Panc1 (cell line): ENCODE measurements around the gene GREB1.

Source experiments
- POLR2AphosphoS5 ChIP-seq: IDR thresholded peaks from 2 replicates; pipeline ENCODE4 v1.6.1; 2012; ENCODE audit warnings: mild to moderate bottlenecking, low read depth, low read length, moderate library complexity
- TF ChIP-seq, protein P1 (sequence below): fragments of 450-650 bp; IDR thresholded peaks from 2 replicates; pipeline ENCODE4 v1.5.1; 2017; ENCODE audit warnings: mild to moderate bottlenecking
- TF ChIP-seq, protein P2 (sequence below), 2 experiments: IDR thresholded peaks; 2 replicates each; pipeline ENCODE4 v1.6.1; 2011 to 2012; ENCODE audit warnings: low read depth in 2 of 2, control low read depth in 1 of 2, low read length in 1 of 2, mild to moderate bottlenecking in 1 of 2, moderate library complexity in 1 of 2; ENCODE audit not compliant: insufficient read depth in 1 of 2

DNA sequence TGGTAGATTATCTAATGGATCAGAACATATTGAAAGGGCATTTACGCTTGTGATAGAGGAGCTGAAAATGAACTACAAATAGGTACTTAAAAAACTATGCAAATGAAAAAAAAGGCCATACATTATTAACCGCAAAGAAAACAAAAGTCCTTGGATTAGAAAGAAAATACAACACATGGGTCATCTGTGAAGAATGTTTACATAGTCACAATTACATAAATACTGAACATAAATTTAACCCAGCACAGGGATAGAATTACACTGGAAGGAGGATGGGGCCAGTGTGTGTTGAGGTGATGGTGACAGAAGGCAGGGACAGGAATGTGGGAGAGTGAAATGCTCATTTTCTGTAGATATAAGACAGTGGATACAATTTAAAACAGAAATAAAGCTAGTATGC is 129.6 kb downstream of the GREB1 start:
- TF ChIP-seq, protein P1, sequence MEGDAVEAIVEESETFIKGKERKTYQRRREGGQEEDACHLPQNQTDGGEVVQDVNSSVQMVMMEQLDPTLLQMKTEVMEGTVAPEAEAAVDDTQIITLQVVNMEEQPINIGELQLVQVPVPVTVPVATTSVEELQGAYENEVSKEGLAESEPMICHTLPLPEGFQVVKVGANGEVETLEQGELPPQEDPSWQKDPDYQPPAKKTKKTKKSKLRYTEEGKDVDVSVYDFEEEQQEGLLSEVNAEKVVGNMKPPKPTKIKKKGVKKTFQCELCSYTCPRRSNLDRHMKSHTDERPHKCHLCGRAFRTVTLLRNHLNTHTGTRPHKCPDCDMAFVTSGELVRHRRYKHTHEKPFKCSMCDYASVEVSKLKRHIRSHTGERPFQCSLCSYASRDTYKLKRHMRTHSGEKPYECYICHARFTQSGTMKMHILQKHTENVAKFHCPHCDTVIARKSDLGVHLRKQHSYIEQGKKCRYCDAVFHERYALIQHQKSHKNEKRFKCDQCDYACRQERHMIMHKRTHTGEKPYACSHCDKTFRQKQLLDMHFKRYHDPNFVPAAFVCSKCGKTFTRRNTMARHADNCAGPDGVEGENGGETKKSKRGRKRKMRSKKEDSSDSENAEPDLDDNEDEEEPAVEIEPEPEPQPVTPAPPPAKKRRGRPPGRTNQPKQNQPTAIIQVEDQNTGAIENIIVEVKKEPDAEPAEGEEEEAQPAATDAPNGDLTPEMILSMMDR = no peak
- TF ChIP-seq, protein P2, sequence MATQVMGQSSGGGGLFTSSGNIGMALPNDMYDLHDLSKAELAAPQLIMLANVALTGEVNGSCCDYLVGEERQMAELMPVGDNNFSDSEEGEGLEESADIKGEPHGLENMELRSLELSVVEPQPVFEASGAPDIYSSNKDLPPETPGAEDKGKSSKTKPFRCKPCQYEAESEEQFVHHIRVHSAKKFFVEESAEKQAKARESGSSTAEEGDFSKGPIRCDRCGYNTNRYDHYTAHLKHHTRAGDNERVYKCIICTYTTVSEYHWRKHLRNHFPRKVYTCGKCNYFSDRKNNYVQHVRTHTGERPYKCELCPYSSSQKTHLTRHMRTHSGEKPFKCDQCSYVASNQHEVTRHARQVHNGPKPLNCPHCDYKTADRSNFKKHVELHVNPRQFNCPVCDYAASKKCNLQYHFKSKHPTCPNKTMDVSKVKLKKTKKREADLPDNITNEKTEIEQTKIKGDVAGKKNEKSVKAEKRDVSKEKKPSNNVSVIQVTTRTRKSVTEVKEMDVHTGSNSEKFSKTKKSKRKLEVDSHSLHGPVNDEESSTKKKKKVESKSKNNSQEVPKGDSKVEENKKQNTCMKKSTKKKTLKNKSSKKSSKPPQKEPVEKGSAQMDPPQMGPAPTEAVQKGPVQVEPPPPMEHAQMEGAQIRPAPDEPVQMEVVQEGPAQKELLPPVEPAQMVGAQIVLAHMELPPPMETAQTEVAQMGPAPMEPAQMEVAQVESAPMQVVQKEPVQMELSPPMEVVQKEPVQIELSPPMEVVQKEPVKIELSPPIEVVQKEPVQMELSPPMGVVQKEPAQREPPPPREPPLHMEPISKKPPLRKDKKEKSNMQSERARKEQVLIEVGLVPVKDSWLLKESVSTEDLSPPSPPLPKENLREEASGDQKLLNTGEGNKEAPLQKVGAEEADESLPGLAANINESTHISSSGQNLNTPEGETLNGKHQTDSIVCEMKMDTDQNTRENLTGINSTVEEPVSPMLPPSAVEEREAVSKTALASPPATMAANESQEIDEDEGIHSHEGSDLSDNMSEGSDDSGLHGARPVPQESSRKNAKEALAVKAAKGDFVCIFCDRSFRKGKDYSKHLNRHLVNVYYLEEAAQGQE (IDR thresholded peaks at IDR 0.05; ENCODE audit: insufficient read depth in 1 of 2, low read depth in 2 of 2, low read length in 1 of 2) = no peak
- no peak for TF ChIP-seq POLR2AphosphoS5
